ENCODE results near the gene CAMK4.

CAMK4 gene

GRCh38 chr5:111271885-111272284, 47.7 kb downstream of the CAMK4 start:
- TF ChIP-seq CTCF (IDR thresholded peaks at IDR 0.05; ENCODE audit: extremely low read depth, insufficient read depth, missing control alignments): no peak
- in situ Hi-C loops (cut with MboI; ENCODE audit: low pct_unique_long_range_greater_than_20kb, low sequenced_read_pairs, unreplicated experiment): loop anchor here (25.0 kb wide), 1 partner anchor 535 kb away; the partner anchor contains the start of genes SLC25A46 and TMEM232
- DNase-seq (ENCODE audit: low spot score): no peak

- in situ Hi-C loops (cut with MboI; ENCODE audit: low pct_unique_long_range_greater_than_20kb, low sequenced_read_pairs, unreplicated experiment): no loop called here
Observed at GRCh38 chr5:111277061-111277460, 52.9 kb downstream of the CAMK4 start.

GRCh38 chr5:111278858-111279504, 54.8 kb downstream of the CAMK4 start:
- in situ Hi-C loops (cut with MboI; ENCODE audit: low pct_unique_long_range_greater_than_20kb, low sequenced_read_pairs, unreplicated experiment): no loop called here
- peak; percentile 49 for DNase-seq (ENCODE audit: low spot score)
- TF ChIP-seq CTCF (IDR thresholded peaks at IDR 0.05; ENCODE audit: extremely low read depth, insufficient read depth, missing control alignments): peak; percentile 75

More at GRCh38 chr5:111277061-111277460, 52.9 kb downstream of the CAMK4 start:
- DNase-seq (ENCODE audit: low spot score): no peak
- TF ChIP-seq CTCF (IDR thresholded peaks at IDR 0.05; ENCODE audit: extremely low read depth, insufficient read depth, missing control alignments): no peak

GRCh38 chr5:111280282-111280951, 56.2 kb downstream of the CAMK4 start:
- no peak for DNase-seq (ENCODE audit: low spot score)
- in situ Hi-C loops (cut with MboI; ENCODE audit: low pct_unique_long_range_greater_than_20kb, low sequenced_read_pairs, unreplicated experiment): loop anchor here (10.0 kb wide), 1 partner anchor 116 kb away; no protein-coding TSS in a partner anchor
- no peak for TF ChIP-seq CTCF (IDR thresholded peaks at IDR 0.05; ENCODE audit: extremely low read depth, insufficient read depth, missing control alignments)

GRCh38 chr5:111282798-111283197, 58.6 kb downstream of the CAMK4 start:
- in situ Hi-C loops (cut with MboI; ENCODE audit: low pct_unique_long_range_greater_than_20kb, low sequenced_read_pairs, unreplicated experiment): loop anchor here (10.0 kb wide), 1 partner anchor 118 kb away; no protein-coding TSS in a partner anchor
- no peak for DNase-seq (ENCODE audit: low spot score)
- no peak for TF ChIP-seq CTCF (IDR thresholded peaks at IDR 0.05; ENCODE audit: extremely low read depth, insufficient read depth, missing control alignments)

- no peak for TF ChIP-seq CTCF (IDR thresholded peaks at IDR 0.05; ENCODE audit: extremely low read depth, insufficient read depth, missing control alignments)
- no peak for DNase-seq (ENCODE audit: low spot score)
- in situ Hi-C loops (cut with MboI; ENCODE audit: low pct_unique_long_range_greater_than_20kb, low sequenced_read_pairs, unreplicated experiment): loop anchor here (10.0 kb wide), 1 partner anchor 120 kb away; no protein-coding TSS in a partner anchor
Observed at GRCh38 chr5:111284825-111285224, 60.6 kb downstream of the CAMK4 start.

Measured in GM13977 (cell line).